SH-SY5Y (cell line): ENCODE results near the gene ATPAF2.

Source experiments
- GATA2 ChIP-seq: IDR thresholded peaks from 2 replicates; pipeline ENCODE4 v1.6.1; 2011; ENCODE audit warnings: mild to moderate bottlenecking, low read depth, low read length
- GATA3 ChIP-seq: IDR thresholded peaks from 2 replicates; pipeline ENCODE4 v1.6.1; 2011; ENCODE audit warnings: low read depth, mild to moderate bottlenecking, low read length, moderate library complexity

ATPAF2 gene

DNA sequence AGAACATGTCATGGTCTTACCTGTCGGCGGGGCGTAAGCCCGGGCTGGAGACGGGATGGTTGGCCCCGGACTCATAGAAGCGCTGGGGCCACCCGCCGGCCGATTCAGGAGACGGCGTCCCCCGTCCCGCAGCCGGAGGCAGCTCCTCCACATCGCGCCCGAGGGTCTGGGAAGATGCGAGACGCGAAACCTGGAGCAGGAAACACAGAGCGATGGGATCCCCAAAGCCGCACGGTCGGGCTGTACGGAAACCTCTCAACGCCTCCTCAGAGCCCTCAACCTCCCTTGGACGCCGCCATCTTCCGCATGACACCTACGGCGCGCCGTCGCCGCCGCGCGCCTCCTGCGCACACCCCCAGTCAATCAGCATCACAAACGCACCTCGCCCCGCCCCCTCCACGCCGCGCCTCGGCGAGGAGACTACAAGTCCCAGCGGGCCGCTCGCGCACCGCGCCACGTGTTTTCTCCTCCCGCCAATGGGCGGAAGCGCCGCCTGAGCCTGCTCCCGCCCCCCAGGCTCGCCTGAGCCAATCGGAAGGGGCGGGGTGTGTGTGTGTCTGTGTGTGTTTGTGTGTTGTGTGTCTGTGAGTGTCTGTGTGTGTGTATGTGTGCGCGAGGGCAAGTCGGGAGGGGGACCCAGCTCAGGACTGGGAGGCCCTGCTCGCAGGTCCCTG lies at the start of gene ATPAF2, which contains the start of gene GID4:
Gene ATPAF2 (minus strand): TSS at position 308 of the 674 bp plus-strand sequence. CDS start 155 bp downstream, at position 153.
Gene GID4 (plus strand): TSS at position 548 of the 674 bp plus-strand sequence. CDS start 57 bp downstream, at position 605.
- TF ChIP-seq GATA2: no peak
- no peak for TF ChIP-seq GATA3

- TF ChIP-seq GATA2: no peak
- TF ChIP-seq GATA3: no peak
Observed at GRCh38 chr17:18087610-18088491, 48.9 kb upstream of the ATPAF2 start, which contains the start of gene DRG2. Gene DRG2, plus strand, starts transcription at chr17:18087948. Its CDS starts 76 bp downstream, at chr17:18088024.

- TF ChIP-seq GATA2 (no peak), GATA3 (no peak)
Observed at GRCh38 chr17:18084256-18084655, 45.3 kb upstream of the ATPAF2 start.

DNA sequence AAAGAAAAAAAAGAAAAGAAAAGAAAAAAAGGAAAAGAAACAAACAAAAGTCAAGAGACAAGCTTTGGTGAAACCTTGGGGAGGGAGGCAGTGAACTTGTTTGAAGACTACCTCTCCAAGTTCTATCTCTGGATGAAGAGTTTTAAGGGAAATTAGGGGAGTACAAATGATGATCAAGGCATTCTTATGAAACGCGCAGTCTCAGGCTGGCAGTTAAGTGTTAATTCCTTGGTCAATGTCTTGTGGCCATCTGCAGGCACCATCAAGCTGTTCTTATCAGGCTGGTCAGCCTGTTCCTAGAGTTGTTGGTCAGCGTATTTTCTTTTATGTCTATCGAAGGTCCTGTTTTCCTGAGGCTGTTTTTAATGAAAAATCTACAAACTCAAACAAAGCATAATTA lies 40.6 kb upstream of the ATPAF2 start:
- no peak for TF ChIP-seq GATA3
- no peak for TF ChIP-seq GATA2

DNA sequence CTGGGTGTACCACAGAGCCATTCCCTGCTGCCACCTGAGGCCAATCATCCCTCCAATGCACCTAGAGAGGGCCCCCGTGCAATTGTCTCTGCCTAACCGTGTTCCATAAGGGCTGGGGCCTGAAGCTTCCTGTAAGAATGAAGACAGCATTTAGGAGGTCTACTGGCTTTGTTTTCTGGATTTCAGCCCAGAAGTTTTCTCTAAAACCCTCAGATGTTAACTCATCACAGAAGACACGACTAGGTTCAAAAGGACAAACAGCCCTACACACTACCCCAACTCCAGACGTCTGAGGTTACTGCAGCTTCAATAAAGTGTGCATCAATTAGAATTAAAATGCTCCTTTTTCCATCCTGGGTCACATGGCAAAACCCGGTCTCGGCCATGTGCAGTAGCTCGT lies 38.0 kb upstream of the ATPAF2 start:
- TF ChIP-seq GATA3: no peak
- no peak for TF ChIP-seq GATA2

DNA sequence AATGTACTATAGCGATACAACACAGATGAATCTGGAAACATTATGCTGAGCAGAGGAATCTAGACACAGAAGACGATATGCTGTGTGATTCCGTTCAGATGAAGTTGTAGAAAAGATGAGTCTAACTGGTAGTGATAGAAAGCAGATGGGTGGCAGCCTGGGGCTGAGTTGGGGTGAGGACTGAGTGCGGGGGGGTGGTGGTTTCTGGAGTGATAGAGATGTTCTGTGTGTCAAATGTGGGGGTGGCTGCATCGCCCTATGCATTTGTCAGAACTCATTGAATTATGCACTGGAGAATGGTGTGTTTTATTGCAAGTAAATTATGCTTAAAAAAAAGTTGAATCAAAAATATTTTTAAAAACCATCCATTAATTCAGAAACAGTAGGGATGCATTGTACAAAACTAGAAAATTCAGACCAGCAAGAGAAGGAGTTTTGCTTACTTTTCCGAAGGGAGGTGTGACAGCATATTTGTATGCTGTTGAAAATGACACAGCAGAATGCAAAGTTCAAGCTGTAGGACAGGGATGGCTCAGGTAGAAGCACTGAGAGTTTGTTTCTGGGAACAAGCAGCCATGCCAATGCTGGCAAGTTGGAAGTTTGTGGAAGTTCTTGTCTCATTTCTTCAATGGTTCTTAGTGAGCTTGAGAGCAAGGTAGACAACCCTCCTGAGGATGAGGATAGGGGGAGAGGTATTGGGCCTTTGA lies 35.8 kb upstream of the ATPAF2 start:
- TF ChIP-seq GATA2 (no peak), GATA3 (no peak)

GRCh38 chr17:18071751-18072150 lies 32.8 kb upstream of the ATPAF2 start:
- TF ChIP-seq GATA2: no peak
- TF ChIP-seq GATA3: no peak

GRCh38 chr17:18070861-18071340 lies 31.9 kb upstream of the ATPAF2 start:
- no peak for TF ChIP-seq GATA2

DNA sequence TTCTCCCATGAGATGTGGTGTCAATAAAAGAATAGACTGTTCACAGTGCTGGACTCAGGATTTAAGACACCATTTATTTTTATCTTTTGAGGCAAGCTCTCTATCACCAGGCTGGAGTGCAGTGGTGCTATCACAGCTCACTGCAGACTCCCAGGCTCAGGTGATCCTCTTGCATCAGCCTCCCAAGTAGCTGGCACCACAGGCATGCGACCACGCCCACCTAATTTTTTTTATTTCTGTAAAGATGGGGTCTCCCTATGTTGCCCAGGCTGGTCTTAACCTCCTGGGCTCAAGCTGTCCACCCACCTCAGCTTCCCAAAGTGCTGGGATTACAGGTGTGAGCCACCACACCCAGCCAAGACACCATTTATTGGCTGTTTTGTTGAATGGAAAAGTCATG lies 30.1 kb upstream of the ATPAF2 start:
- TF ChIP-seq GATA2 (no peak), GATA3 (no peak)

- TF ChIP-seq GATA3 (no peak), GATA2 (no peak)
Observed at GRCh38 chr17:18066866-18067265, 27.9 kb upstream of the ATPAF2 start.

DNA sequence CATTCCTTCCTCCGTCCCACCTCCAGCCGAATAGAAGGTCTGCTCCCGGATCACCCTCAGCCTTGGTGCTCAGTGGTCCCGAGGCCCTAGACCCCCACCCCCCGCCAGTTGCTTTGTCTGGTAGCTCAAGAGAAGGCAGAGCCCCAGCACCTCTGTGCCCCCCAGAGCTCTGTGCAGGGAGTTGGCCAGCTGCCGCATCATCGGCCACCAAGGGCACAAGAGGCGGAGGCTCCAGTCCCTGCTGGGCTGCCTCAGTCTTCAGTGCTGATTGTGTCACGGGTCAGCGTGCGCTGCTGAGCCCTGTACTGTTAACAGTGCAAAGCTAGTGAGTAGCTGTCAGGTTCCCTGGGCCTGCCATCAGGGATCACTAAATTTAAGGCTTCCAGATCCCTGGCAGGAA lies 26.6 kb upstream of the ATPAF2 start:
- TF ChIP-seq GATA2: no peak

- TF ChIP-seq GATA3 (no peak), GATA2 (no peak)
Observed at GRCh38 chr17:18064053-18064452, 25.1 kb upstream of the ATPAF2 start.

GRCh38 chr17:18059283-18059682 lies 20.3 kb upstream of the ATPAF2 start:
- TF ChIP-seq GATA3: no peak
- no peak for TF ChIP-seq GATA2

DNA sequence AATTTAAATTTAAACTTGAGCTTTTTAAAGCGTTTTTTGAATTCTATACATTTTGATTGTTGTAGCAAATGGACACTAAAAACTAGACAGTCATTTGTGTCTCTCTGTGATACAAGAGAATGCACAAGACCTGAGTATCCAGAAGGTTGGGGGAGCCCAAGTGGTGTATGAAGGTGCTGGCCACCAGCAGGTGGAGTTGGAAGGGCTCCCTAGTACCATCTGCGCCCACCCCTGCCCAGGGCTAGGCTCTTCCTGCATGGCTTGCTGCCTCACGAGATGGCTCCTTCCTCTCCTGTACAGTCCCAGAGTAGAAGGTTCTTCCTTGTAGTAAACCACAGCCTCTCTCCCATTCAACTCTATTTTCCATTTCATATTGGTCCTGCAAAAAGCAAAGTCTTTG lies 17.2 kb upstream of the ATPAF2 start:
- no peak for TF ChIP-seq GATA2
- TF ChIP-seq GATA3: no peak

DNA sequence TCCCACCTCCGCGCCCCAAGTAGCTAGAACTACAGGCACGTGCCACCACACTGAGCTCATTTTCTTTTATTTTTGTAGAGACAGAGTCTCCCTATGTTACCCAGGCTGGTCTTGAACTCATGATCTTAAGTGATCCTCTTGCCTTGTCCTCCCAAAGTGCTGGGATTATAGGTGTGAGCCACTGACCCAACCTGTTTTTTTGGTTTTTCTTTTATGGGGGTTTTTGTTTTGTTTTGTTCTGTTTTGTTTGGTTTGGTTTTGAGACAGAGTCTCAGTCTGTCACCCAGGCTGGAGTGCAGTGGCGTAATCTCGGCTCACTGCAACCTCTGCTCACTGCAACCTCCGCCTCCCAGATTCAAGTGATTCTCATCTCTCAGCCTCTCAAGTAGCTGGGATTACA lies 16.6 kb upstream of the ATPAF2 start:
- TF ChIP-seq GATA3: no peak
- no peak for TF ChIP-seq GATA2
